ENCODE results near the gene QPCT.
"Not testable (repeated sequence)": the region's sequence is repeated elsewhere in the genome, so short reads cannot be mapped to it uniquely, and the experiment has no call there.

Gene QPCT

DNA sequence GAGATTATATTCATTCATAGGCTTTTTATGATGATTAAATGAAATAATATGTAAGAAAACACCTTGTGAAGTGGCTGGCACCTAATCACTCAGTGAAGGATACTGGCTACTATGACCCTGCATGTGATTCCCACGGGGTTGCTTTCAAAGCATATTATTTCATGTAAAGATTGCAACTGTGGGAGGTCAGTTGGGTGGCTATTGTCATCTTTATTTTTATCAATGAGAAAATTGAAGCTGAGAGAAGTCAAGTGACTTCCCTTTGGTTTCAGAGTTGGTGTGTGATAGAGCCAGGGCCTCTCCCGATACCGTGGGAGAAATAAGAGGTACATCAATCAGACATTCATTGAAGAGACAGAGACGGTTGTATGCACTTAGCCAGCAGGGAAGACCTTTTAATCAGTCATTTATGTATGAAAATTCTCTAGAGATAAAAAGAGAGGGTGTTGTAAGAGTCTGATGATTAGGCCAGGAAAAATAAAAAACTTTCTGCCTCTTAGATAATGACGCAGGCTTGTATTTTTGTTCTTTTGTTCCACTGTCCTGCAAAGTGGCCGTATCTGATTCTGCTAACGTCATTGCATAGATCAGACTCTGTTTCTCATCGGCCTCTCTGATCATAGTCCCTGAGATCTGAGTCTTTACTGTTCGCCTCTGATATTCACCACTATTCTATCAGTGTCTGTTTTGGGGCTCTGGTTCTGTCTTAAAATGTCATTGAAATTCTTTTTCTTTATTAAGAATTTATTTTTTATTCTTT is 50.5 kb downstream of the QPCT start:
- DNase-seq, result peak; percentile 48

DNA sequence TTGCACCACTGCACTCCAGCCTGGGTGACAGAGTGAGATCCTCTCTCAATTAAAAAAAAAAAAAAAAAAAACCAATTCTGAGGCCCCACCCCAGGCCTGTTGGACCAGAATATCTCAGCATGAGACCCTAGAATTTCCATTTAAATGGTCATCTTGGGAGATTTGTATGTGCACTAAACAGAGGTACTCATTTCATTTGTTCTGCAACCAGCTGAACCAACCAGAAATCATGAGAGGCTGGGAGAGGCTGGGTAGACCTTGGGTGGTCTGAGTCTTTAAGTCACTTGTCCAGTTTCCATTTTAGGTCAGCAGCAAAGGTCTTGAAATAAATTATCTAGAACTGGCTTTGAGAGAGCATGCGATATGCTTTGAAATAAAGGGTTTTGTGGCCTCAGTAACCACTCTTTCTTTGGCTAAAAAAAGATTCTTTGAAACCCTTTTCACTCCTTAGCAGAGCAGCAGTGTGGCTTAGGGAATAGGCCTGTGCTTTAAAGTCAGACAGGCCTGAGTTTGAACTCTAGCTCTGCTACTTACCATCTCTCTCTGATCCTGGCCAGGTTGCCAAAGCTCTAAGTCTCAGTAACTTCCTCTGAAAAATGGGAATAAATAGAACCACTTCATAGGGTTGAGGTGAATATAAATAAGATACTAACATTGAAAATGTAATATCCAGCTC is 52.6 kb downstream of the QPCT start:
- DNase-seq, result no peak

GRCh38 chr2:37398990-37399389 is 54.6 kb downstream of the QPCT start:
- DNase-seq, result no peak

GRCh38 chr2:37400041-37400440 is 55.6 kb downstream of the QPCT start:
- DNase-seq, result no peak

- peak; percentile 40 for DNase-seq
These were observed 58.2 kb downstream of the QPCT start for GRCh38 chr2:37402636-37403035.

GRCh38 chr2:37405781-37406180 is 61.4 kb downstream of the QPCT start:
- DNase-seq, result no peak

- DNase-seq, result no peak
These were observed 67.8 kb downstream of the QPCT start for GRCh38 chr2:37412231-37412630.

GRCh38 chr2:37413911-37414469 is 69.6 kb downstream of the QPCT start:
- not testable (repeated sequence) for DNase-seq

GRCh38 chr2:37414470-37414949 is 70.1 kb downstream of the QPCT start:
- peak; percentile 72 for DNase-seq

- no peak for DNase-seq
These were observed 70.8 kb downstream of the QPCT start for GRCh38 chr2:37415128-37415820.

GRCh38 chr2:37417321-37417720 is 72.9 kb downstream of the QPCT start:
- DNase-seq, result no peak

DNA sequence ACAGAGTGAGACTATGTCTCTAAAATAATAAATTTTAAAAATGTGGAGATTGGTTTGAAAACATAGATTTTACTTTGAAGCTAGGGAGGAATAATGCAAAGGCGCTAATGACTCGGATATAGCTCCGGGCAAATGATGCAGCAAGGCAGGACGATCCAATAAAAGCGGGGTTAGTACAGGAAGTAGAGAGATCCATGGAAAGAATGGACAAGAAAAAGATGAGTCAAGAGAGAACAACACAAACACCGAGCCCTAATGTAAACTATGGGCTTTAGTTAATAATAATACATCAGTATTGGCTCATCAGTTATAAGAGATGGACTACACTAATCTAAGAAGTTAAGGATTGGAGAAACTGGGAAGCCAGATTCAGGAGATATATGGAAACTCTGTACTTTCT is 74.5 kb downstream of the QPCT start:
- DNase-seq, result no peak

GRCh38 chr2:37421686-37422085 is 77.3 kb downstream of the QPCT start:
- DNase-seq, result no peak

GRCh38 chr2:37422816-37423215 is 78.4 kb downstream of the QPCT start:
- DNase-seq, result no peak
